Neural progenitor cell (in vitro differentiated cells): ENCODE measurements around the gene CCDC78. TPM values are rescaled to one million over a fixed set of nuclear protein-coding genes. Genes with fewer than 3 reads are reported as not detected.

Experiments used
- DNase-seq: peaks from one replicate; pipeline ENCODE4 v3.0.0-alpha.2; 2016; ENCODE audit warnings: low spot score
- H2AFZ ChIP-seq: fragments of 200-600 bp; sonication (generic); replicated peaks from 2 replicates; pipeline ENCODE4 v1.6.1; 2016; ENCODE audit warnings: antibody characterized with exemption
- H3F3A ChIP-seq: fragments of 200-600 bp; sonication (generic); 2 replicates; pipeline ENCODE4 v1.6.1; 2016; ENCODE audit warnings: antibody characterized with exemption, low read depth
- H3K27ac ChIP-seq: fragments of 200-600 bp; sonication (generic); 2 replicates; pipeline ENCODE4 v1.5.1; 2016; ENCODE audit warnings: mild to moderate bottlenecking
- H3K27me3 ChIP-seq: fragments of 200-600 bp; sonication (generic); 2 replicates; pipeline ENCODE4 v1.6.1; 2016; ENCODE audit warnings: mild to moderate bottlenecking, moderate library complexity
- H3K36me3 ChIP-seq: fragments of 200-600 bp; sonication (generic); 2 replicates; pipeline ENCODE4 v1.5.1; 2016
- H3K4me1 ChIP-seq: fragments of 200-600 bp; sonication (generic); 2 replicates; pipeline ENCODE4 v1.6.1; 2016; ENCODE audit warnings: mixed run types
- H3K4me2 ChIP-seq: fragments of 200-600 bp; sonication (generic); 2 replicates; pipeline ENCODE4 v1.6.1; 2016
- H3K4me3 ChIP-seq: fragments of 200-600 bp; sonication (generic); 2 replicates; pipeline ENCODE4 v1.5.1; 2016
- H3K79me2 ChIP-seq: fragments of 200-600 bp; sonication (generic); 2 replicates; pipeline ENCODE4 v1.6.1; 2016; ENCODE audit warnings: low read depth
- H3K9ac ChIP-seq: fragments of 200-600 bp; sonication (generic); 2 replicates; pipeline ENCODE4 v1.6.1; 2016
- H3K9me3 ChIP-seq: fragments of 200-600 bp; sonication (generic); 2 replicates; pipeline ENCODE4 v1.5.1; 2016; ENCODE audit warnings: low read depth
- H4K20me1 ChIP-seq: fragments of 200-600 bp; sonication (generic); 2 replicates; pipeline ENCODE4 v1.6.1; 2016; ENCODE audit warnings: low read depth
- H3K27ac Mint-ChIP-seq: 3 replicates; pipeline ENCODE4 v1.8.0; 2021; ENCODE audit warnings: mixed read lengths
- H3K27me3 Mint-ChIP-seq: 2 replicates; pipeline ENCODE4 v1.8.0; 2022; ENCODE audit warnings: low read depth, mild to moderate bottlenecking, inconsistent platforms, moderate library complexity, mixed read lengths; ENCODE audit not compliant: insufficient read depth
- H3K36me3 Mint-ChIP-seq: 3 replicates; pipeline ENCODE4 v1.8.0; 2021; ENCODE audit warnings: mixed read lengths
- H3K4me1 Mint-ChIP-seq: 3 replicates; pipeline ENCODE4 v1.8.0; 2021; ENCODE audit warnings: mixed read lengths
- H3K4me3 Mint-ChIP-seq: 3 replicates; pipeline ENCODE4 v1.8.0; 2021; ENCODE audit warnings: mild to moderate bottlenecking, moderate library complexity, mixed read lengths
- H3K9me3 Mint-ChIP-seq: 3 replicates; pipeline ENCODE4 v1.8.0; 2020; ENCODE audit warnings: mixed read lengths
- CTCF ChIP-seq: fragments of 200-600 bp; sonication (generic); IDR thresholded peaks from 2 replicates; pipeline ENCODE4 v1.5.1; 2017; ENCODE audit warnings: antibody characterized with exemption, mild to moderate bottlenecking
- EZH2 ChIP-seq: fragments of 200-600 bp; sonication (generic); IDR thresholded peaks from 2 replicates; pipeline ENCODE4 v1.6.1; 2017; ENCODE audit warnings: antibody characterized with exemption, mild to moderate bottlenecking, moderate library complexity
- EZH2phosphoT487 ChIP-seq: fragments of 200-600 bp; sonication (generic); IDR thresholded peaks from 2 replicates; pipeline ENCODE4 v1.6.1; 2017; ENCODE audit warnings: antibody characterized with exemption
- microRNA counts: library from miRNA; unstranded; fragments of <30 nt; microRNA quantifications from one replicate; lab custom pipeline; 2016
- microRNA-seq: library from miRNA; unstranded; fragments of <30 nt; microRNA quantifications from one replicate; pipeline ENCODE4, GENCODE V29; 2016
- small RNA-seq: library from RNA; depleted of rRNA; stranded (forward); fragments of <200 nt; gene quantifications from one replicate; pipeline ENCODE3, GENCODE V24; 2015
- total RNA-seq: library from RNA; depleted of rRNA; stranded (reverse); fragments of >200 nt; gene quantifications from 2 replicates; pipeline ENCODE4 v1.2.3, GENCODE V29; 2015; ENCODE audit warnings: low replicate concordance

The CCDC78 gene
- total RNA-seq, 1 donor from 2014 or later = 0.67 TPM

- Mint-ChIP-seq H3K4me1 (peaks cover 3% of the 10 kb centered on the region), H3K9me3 (no peaks in the 10 kb centered on the region), H3K36me3 (no peaks in the 10 kb centered on the region), H3K27ac (no peak overlapping the region), H3K27me3 (peaks cover 2% of the 10 kb centered on the region), H3K4me3 (no peak overlapping the region)
- TF ChIP-seq CTCF (no peak), EZH2 (no peak), EZH2phosphoT487 (no peak)
- Histone ChIP-seq H3K4me1 (peaks cover 7% of the 10 kb centered on the region), H3K36me3 (no peaks in the 10 kb centered on the region), H3K9ac (no peak overlapping the region), H3K27ac (no peak overlapping the region), H3K79me2 (peaks cover 1% of the 10 kb centered on the region), H3K4me2 (peak overlapping the region; percentile 81), H3K27me3 (peaks cover 17% of the 10 kb centered on the region), H2AFZ (no peak overlapping the region), H4K20me1 (peaks cover 30% of the 10 kb centered on the region), H3K4me3 (no peak overlapping the region), H3F3A (peaks cover 34% of the 10 kb centered on the region), H3K9me3 (no peaks in the 10 kb centered on the region)
- no peak for DNase-seq
Observed at GRCh38 chr16:674214-674881, 51.9 kb downstream of the CCDC78 start.

DNA sequence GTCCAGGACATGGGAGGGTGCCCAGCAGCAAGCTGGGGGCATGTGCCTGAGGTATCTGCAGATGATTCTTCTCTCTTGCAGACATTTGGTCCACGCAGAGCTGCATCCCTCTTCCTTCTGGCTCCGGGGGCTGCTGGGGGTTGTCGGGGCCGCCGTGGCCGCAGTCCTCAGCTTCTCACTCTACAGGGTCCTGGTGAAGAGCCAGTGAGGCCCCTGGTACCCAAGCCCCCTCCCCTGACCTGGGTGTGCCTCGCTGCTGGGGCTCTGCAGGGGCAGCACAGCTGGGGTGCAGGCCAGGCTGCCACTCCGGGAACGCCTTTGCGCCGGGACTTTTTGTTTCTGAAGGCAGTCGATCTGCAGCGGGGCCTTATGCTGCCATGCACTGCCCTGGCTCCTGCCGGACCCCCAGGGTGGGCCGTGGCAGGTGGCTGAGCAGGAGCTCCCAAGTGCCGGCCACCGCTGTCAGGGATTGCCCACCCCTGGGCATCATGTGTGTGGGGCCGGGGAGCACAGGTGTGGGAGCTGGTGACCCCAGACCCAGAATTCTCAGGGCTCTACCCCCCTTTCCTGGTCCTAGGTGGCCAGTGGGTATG lies 52.7 kb downstream of the CCDC78 start:
- Histone ChIP-seq H4K20me1 (peaks cover 38% of the 10 kb centered on the region), H3K27ac (no peak overlapping the region), H3K4me1 (peaks cover 12% of the 10 kb centered on the region), H3K4me3 (no peak overlapping the region), H3K36me3 (no peaks in the 10 kb centered on the region), H3K9me3 (no peaks in the 10 kb centered on the region), H3F3A (peaks cover 26% of the 10 kb centered on the region), H3K79me2 (peaks cover 10% of the 10 kb centered on the region), H3K27me3 (peaks cover 17% of the 10 kb centered on the region), H2AFZ (no peak overlapping the region), H3K4me2 (no peak overlapping the region), H3K9ac (no peak overlapping the region)
- H3K27ac Mint-ChIP-seq = no peak overlapping the region
- H3K27me3 Mint-ChIP-seq = peaks cover 5% of the 10 kb centered on the region
- H3K9me3 Mint-ChIP-seq = no peaks in the 10 kb centered on the region
- no peak for DNase-seq
- TF ChIP-seq CTCF (no peak), EZH2phosphoT487 (no peak), EZH2 (no peak)
- no peak overlapping the region for H3K4me3 Mint-ChIP-seq
- no peaks in the 10 kb centered on the region for H3K36me3 Mint-ChIP-seq
- H3K4me1 Mint-ChIP-seq = no peaks in the 10 kb centered on the region

- Mint-ChIP-seq H3K4me3 (no peak overlapping the region), H3K36me3 (no peaks in the 10 kb centered on the region), H3K27ac (no peak overlapping the region), H3K9me3 (no peaks in the 10 kb centered on the region), H3K4me1 (no peaks in the 10 kb centered on the region), H3K27me3 (peaks cover 5% of the 10 kb centered on the region)
- Histone ChIP-seq H3K36me3 (no peaks in the 10 kb centered on the region), H3K4me3 (no peak overlapping the region), H3K79me2 (peaks cover 15% of the 10 kb centered on the region), H2AFZ (no peak overlapping the region), H3K27ac (no peak overlapping the region), H3K4me1 (peaks cover 12% of the 10 kb centered on the region), H3K9ac (no peak overlapping the region), H4K20me1 (peaks cover 39% of the 10 kb centered on the region), H3K27me3 (peaks cover 17% of the 10 kb centered on the region), H3K9me3 (no peaks in the 10 kb centered on the region), H3F3A (peaks cover 25% of the 10 kb centered on the region), H3K4me2 (no peak overlapping the region)
- DNase-seq = no peak
- no peak for TF ChIP-seq EZH2
- no peak for TF ChIP-seq EZH2phosphoT487
- TF ChIP-seq CTCF = no peak
Observed at GRCh38 chr16:672851-673250, 53.4 kb downstream of the CCDC78 start.

MicroRNAs within 50 kb of the gene (microRNA counts, 767-probe panel; counts per million panel counts)
- 460 counts per million, percentile 90 among the panel's probes with 10 or more counts for microRNA hsa-miR-662 (lab: Ali Mortazavi, UCI)

Small RNA genes within 50 kb of the gene (microRNA-seq; reads per million reads assigned to microRNA genes)
- gene MIR662 = not detected

Small RNA genes within 50 kb of the gene (small RNA-seq; reads per million reads assigned to genes)
- not detected for gene MIR662

Other genes with a start within 250 kb of the CCDC78 start
- 6.8 and 41.0 TPM in 2 replicates for gene CAPN15, start 198.7 kb downstream of the CCDC78 start, total RNA-seq
- not detected in 2 replicates for gene PRR35, start 166.0 kb downstream of the CCDC78 start, total RNA-seq
- gene NHLRC4, start 159.4 kb downstream of the CCDC78 start, total RNA-seq = 0.28 TPM in 1 of 2 replicates, not detected in the other
- 16.1 and 60.7 TPM in 2 replicates for gene PIGQ, start 156.5 kb downstream of the CCDC78 start, total RNA-seq
- gene RAB40C, start 136.4 kb downstream of the CCDC78 start, total RNA-seq = 6.0 and 30.0 TPM in 2 replicates
- 5.9 and 22.5 TPM in 2 replicates for gene WFIKKN1, start 95.5 kb downstream of the CCDC78 start, total RNA-seq
- gene METTL26, start 90.1 kb downstream of the CCDC78 start, total RNA-seq = 46.0 and 125 TPM in 2 replicates
- gene MCRIP2, start 84.6 kb downstream of the CCDC78 start, total RNA-seq = 1.5 and 4.7 TPM in 2 replicates
- gene WDR90, start 77.1 kb downstream of the CCDC78 start, total RNA-seq = 9.3 and 33.4 TPM in 2 replicates
- gene RHOT2, start 58.3 kb downstream of the CCDC78 start, total RNA-seq = 34.0 and 138 TPM in 2 replicates
- 0.28 and 5.3 TPM in 2 replicates for gene RHBDL1, start 50.8 kb downstream of the CCDC78 start, total RNA-seq
- 27.0 and 79.5 TPM in 2 replicates for gene STUB1, start 46.0 kb downstream of the CCDC78 start, total RNA-seq
- 32.1 and 54.8 TPM in 2 replicates for gene JMJD8, start 42.1 kb downstream of the CCDC78 start, total RNA-seq
- gene WDR24, start 36.0 kb downstream of the CCDC78 start, total RNA-seq = 3.5 and 12.5 TPM in 2 replicates
- 0.13 and 0.65 TPM in 2 replicates for gene FBXL16, start 20.6 kb downstream of the CCDC78 start, total RNA-seq
- gene METRN, start 11.3 kb downstream of the CCDC78 start, total RNA-seq = 24.3 and 110 TPM in 2 replicates
- gene ANTKMT, start 5.3 kb downstream of the CCDC78 start, total RNA-seq = 7.5 and 20.9 TPM in 2 replicates
- gene HAGHL, start 663 bp upstream of the CCDC78 start, total RNA-seq = 1.0 and 5.4 TPM in 2 replicates
- 20.5 and 38.2 TPM in 2 replicates for gene CIAO3, start 14.6 kb upstream of the CCDC78 start, total RNA-seq
- 0.82 and 1.2 TPM in 2 replicates for gene MSLN, start 34.3 kb upstream of the CCDC78 start, total RNA-seq
- gene RPUSD1, start 61.9 kb upstream of the CCDC78 start, total RNA-seq = 5.6 and 22.7 TPM in 2 replicates
- gene CHTF18, start 62.2 kb upstream of the CCDC78 start, total RNA-seq = 35.6 and 124 TPM in 2 replicates
- gene GNG13, start 74.3 kb upstream of the CCDC78 start, total RNA-seq = not detected in 2 replicates
- 3.4 and 26.8 TPM in 2 replicates for gene LMF1, start 244.5 kb upstream of the CCDC78 start, total RNA-seq